HG03159 (cell line): Measurements from ENCODE around the gene KRTAP10-3.

ENCODE experiments used
- ATAC-seq: cut with Tn5 transposase; IDR thresholded peaks from one replicate; pipeline ENCODE4 v1.9.1; 2021; ENCODE audit warnings: mild to moderate bottlenecking, moderate library complexity; ENCODE audit not compliant: unreplicated experiment

KRTAP10-3 gene

DNA sequence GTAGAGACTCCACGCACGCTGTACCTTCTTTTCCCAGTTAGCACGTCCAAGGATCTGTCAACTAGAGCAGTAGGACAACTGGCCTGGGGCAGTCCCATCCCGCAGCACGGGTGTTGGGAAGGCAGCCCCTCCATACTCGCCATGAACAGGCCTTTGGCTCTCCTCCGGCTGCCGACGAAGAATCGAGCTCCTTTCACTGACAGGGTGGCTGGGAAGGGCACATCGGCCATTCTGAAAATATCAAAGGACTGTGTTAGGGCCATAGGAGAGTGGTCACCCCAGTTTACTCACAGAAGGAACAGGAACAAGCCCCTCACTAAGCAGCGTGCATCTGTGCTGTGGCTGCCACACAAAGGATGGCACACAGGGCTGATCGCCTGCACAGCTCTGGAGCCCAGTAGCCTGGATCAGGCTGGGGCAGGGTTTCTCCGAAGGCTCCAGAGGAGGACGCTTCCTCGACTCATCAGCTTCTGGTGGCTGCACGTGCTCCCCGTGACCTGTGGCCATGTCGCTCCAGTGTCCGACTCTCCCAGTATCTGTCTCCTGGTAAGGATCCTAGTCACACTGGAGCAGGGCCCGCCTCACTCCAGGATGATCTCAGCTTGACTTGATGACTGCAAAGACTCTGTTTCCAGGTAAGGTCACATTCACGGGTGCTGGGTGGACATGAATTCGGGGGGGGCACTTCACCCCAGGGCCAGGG, 27.5 kb downstream of the KRTAP10-3 start:
- no peak for ATAC-seq

DNA sequence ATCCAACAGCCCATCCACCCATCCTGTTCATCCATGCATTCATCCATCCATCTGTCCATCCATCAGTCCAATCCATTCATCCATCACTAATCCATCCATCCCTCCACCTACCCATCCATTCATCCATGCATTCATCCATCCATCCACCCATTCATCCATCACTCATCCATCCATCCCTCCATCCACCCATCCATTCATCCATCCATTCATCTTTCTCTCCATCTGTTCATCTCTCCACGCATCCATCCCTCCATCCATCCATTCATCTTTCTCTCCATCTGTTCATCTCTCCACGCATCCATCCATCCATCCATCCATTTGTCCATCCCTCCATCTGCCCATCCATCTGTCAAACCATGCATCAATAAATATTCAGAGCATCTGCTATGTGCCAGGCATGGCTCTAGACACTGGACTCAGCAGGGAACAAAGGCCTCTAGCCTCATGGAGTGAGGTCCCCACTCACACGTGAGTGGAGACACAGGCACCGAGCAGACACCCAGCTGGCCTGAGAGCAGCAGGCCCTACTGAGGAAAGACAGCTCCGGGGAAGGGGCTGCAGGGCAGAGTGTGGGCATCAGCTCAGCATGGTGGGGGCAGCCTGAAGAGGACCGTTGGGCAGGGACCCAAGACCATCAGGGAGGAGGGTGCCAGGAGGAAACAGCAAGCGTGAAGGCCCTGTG, 28.2 kb downstream of the KRTAP10-3 start:
- ATAC-seq, result no peak

DNA sequence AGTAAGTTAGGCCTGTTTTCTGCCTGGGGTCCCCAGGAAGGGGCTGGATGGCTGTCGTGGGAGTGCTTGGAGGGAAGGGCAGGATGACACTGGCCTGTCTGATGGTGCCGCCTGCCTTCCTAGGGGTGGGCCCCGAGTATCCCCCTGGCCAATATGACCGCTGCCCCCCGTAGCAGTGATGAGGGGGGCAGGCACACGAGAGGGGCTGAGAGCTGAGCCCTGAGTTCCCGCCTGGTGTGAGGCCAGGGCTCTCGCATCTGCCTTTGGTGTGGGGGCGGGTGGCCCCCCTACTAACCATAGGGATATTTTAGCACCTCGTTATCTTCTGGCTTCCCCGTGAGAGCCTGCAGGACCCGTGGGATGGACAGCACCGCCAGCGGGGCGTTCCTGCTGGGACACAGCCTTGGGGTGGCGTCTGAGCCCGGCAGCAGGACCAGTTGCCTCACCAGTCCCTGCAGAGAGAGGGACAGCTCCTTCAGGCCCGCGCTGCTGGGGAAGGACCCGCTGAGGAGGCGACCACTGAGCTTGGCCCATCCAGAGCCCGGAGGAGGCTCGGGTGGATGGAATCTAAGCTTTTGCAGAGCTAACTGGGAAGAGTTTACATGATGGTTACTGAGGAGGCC, 29.0 kb downstream of the KRTAP10-3 start:
- ATAC-seq, result no peak

DNA sequence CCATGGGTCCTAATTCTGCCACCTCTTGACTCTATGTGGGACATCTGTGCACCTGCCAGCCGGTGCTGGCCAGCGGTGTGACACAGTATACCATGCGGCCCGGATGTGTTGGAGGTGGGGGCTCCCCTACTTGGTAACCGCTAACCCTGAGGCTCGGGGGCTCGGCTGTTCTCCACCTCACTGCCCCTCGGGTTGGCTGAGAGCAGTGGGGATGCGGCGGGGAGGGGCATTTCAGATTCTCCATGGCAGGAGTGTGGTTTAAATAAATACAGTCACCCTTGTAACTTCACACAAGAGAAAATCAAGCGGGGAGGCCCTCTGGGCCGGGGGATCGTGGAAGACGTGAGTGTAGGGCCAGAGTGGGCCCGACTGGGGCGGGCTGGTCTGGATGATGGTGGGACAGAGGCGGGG, 29.6 kb downstream of the KRTAP10-3 start:
- no peak for ATAC-seq

DNA sequence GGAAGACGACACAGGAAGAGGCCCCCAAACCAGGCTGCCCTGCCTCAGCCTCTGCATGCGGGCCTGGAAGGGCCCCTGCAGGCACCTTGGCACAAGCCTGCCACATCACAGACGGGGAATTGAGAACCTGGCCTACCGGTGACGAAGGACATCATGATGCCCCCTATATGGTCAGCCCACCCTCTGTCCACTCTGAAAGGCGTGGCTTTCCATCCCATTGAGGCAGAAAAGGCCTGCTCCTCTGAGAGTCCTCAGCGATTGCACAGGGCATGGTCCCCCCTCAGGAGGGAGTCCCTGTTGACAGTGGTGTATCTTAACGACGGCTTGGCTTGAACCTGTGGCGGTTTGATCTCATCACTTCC, 30.0 kb downstream of the KRTAP10-3 start:
- ATAC-seq, result no peak

DNA sequence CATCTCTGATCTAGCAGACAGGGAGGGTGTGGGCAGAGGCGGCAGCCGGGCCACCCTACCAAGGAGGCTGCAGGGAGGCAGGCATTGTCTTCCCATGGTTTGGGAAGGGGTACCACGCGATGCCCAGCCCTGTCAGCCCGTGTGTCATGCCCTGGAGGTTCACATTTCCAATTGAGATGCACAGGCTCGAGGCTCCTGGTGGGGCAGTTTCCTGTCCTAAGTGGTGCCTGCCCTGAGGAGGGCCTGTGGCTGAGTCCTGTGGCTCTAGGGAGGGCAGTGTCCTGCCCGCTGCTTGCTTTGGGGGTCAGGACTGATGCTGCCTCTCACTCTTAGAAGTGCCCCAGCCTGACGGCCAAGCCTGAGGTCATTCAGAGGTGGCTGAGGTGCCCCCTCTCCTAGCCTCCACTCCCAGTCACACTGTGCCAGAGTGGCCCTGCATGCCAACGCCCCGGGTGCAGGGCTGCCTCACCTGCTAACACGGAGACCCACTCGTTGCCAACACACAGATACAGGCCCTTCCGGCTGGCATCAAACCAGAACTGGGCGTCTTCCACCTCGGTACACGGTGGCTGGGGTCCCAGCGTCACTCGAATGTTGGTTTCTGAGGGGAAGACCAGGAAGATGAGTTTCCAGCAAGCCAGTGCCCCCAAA, 30.5 kb downstream of the KRTAP10-3 start:
- no peak for ATAC-seq

DNA sequence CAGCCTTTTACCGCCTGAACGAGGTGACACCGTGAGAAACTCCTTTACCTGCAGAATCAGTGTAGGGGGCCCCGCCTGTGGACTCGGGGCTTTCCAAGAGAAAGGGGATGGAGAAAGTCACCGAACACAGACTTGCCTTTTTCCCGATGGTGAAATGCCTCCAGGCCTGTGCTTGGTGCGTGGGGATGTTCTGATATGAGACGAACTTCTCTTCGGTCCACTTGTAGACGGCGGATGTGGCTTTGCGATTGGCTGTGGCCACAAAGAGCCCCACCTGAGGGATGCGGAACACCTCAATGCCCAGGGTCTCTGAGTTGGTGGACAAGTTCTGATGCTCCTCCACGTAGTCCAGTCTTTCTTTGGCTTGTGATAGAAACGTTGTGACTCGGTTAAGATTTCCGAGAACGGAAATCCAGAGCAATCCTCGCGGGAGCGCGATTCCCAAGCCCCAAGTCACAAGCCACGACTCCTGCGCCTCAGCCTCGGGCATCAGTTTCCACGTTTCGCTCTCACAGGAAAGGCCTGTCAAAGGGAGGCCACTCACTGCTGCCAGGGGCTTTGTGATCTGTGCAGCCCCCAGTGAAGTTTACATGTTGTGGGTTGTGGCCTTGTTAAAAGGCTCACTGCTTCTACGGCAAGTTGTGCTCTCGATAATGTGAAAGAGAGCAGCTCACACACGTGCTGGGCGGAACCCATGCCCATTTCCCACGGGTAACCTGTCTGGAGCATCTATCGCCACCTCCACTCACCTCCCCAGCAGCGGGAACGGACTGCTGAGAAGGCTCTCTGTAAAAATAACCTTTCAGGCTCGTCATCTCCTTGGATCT, 31.2 kb downstream of the KRTAP10-3 start:
- ATAC-seq, result no peak

DNA sequence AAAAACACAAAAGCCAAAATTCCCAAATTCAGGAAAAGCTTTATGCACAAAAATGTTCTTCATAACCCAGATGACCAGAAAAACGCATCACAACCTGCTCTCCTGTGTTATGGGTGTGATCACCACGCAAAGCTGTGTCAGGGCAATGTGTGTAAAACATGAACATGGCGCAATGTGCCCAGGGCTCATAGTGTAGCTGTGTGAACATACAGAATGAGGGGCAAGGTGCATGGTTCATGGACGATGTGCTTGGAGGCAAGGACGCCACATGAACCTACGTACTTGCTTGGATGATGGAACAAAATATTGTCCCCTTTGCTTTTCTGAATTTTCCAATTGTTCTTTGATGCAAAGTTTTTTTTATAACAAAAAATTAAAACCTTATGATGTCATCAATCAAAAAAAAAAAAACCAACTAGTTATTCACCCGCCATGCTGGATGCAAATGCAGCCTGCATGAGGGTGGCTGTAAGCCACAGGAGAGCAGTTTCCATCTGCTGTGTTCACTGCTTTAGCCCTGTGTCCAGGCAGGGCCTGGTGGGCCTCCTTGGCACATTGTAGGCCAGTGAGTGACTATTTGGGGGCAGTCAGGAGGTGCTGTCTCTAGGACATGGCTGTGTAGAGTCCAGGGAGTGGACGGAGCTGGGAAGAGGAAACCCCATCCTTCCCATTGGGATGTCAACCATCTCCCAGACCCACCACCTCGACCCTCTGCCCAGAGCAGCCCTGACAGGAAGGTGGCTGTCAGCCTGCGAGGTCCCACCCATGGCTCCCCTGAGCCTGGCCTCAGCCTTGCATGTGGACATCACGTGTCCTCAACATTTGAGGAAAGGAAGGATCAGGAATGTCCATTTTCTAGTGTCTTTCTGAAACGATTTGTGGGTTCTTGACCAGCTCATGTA, 32.2 kb downstream of the KRTAP10-3 start:
- no peak for ATAC-seq

DNA sequence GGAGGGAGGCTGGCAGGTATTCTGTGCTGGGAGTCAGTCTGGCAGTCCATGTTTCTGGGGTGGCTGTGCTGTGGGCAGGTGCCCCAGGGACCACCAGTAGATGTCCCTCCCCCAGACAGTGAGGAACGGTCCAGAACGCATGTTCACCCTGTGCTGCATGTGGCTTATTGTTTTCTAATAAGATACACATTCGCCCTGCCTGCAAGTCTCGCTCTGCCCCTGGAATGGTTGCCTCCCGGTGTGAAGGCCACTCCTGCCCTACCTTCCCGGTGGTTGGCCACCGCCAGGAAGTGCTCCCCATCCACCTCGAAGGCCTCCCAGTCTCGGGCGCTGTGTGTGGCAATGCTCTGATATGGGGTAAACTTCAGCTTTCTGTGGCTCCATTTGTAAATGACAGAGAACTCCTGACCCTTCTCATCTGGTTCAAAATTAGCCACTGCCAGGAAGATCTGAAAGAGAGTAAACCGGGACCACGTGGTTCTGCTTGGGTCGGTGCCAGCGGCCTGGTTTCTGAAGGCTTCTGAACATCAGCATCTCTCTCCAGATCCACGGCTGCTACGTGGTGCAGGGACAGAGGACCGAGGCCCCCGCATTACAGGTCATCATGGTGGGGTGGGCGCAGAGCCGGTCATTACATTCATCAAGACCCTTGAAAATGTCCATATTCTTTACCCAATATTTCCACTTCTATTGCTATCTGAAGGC, 33.1 kb downstream of the KRTAP10-3 start:
- ATAC-seq, result no peak

DNA sequence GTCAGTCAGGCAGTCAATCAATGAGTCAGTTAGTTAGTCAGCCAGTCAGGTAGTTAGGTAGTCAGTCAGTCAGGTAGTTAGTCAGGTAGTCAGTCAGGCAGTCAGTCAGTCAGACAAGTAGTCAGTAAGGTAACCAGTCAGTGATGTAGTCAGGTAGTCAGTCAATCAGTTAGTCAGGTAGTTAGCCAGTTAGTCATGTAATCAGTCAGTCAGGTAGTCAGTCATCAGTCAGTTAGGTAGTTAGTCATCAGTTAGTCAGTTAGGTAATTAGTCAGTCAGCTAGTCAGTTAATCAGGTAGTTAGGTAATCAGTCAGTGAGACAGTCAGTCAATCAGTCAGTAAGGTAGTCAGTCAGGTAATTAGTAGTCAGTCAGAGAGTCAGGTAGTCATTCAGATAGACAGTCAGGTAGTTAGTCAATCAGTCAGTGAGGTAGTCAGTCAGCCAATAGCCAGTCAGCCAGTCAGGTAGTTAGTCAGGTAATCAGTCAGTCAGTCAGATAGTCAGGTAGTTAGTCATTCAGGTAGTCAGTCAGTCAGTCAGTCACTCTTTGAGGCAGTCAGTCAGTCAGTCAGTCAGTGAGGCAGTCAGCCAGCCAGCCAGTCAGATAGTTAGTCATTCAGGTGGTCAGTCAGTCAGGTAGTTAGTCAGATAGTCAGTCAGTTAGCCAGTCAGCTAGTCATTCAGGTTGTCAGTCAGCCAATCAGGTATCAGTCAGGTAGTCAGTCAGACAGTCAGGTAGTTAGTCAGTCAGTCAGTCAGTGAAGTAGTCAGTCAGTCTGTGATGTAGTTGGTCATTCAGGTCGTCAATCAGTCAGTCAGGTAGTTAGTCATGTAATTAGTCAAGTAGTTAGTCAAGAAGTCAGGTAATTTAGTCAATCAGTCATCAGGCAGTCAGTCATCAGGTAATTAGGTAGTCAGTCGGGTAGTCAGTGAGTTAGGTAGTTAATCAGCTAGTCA, 33.9 kb downstream of the KRTAP10-3 start:
- ATAC-seq, result no peak

DNA sequence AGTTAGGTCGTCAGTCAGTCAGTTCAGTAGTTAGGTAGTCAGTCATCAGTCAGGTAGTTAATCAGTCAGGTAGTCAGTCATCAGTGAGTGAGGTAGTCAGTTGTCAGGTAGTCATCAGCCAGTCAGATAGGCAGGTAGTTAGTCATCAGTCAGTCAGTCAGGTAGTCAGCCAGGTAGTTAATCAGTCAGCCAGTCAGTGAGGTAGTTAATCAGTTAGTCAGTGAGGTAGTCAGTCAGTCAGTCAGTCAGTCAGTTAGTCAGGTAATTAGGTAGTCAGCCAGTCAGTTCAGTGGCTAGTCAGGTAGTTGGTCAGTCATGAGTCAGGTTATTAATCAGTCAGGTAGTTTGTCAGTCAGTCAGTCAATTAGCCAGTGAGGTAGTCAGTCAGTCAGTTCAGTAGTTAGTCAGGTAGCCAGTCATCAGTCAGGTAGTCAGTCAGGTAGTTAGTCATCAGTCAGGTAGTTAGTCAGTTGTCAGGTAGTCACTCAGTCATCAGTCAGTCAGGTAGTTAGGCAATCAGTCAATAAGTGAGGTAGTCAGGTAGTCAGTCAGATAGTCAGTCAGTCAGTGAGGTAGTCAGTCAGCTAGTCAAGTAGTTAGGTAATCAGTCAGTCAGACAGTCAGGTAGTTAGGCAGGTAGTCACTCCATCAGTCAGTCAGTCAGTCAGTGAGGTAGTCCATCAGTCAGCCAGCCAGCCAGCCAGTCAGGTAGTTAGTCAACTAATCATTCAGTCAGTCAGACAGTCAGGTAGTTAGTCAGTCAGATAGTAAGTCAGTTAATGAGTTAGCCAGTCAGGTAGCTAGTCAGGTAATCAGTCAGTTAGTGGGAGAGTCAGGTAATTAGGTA, 34.8 kb downstream of the KRTAP10-3 start:
- no peak for ATAC-seq

DNA sequence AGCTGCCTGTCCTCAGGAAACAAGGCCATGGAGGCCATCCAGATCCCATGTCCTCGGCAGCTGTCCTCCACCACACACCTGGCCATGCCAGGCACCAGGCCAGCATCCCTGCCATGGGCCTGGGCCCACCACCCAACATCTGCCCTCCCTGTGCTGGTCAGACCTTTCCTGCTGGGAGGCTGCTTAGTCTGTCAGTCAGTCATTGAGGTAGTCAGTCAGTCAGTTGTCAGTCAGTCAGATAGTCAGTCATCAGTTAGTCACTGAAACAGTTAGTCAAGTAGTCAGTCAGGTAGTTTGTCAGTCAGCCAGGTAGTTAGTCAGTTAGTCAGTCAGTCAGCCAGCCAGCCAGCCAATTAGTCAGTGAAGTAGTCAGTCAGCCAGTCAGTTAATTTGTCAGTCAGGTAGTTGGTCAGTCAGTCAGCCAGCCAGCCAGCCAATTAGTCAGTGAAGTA, 35.8 kb downstream of the KRTAP10-3 start:
- no peak for ATAC-seq

DNA sequence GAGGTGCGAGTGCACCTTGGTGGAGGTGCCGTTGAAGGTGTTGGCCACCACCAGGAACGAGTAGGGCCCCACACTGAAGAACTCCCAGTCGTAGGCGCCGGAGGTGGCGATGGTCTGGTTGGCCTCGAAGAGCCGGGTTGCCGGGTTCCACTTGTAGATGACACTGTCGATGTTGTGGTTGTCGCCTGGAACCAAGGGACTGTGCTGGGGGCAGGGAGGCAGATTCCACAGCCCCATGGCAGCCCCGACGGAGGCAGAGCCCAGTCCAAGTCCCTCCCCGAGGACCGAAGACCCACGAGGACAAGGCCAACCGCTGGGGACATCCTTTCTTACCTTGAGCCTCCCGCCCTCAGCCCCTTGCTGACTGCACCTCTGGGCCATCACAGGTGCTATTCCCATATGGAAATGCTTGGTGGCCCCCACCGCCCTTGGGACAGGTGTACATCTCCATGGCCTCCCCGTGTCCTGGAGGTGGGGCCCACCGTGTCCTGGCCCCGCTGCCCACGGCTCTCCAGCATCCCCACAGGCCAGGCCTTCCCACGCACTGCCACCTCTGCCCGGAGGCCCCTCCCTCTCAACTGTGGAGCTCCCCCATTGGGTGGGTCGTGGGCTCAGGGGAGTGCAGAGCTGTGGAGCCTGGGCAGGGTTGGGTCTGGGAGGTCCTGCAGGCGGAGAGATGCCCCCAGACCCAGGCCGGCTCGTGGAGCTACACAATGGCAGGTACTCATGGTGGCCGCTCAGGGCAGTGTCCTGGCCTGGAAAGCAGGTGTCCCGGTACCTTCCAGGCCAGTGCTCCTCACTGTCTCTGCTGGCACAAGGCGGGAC, 36.5 kb downstream of the KRTAP10-3 start:
- no peak for ATAC-seq

DNA sequence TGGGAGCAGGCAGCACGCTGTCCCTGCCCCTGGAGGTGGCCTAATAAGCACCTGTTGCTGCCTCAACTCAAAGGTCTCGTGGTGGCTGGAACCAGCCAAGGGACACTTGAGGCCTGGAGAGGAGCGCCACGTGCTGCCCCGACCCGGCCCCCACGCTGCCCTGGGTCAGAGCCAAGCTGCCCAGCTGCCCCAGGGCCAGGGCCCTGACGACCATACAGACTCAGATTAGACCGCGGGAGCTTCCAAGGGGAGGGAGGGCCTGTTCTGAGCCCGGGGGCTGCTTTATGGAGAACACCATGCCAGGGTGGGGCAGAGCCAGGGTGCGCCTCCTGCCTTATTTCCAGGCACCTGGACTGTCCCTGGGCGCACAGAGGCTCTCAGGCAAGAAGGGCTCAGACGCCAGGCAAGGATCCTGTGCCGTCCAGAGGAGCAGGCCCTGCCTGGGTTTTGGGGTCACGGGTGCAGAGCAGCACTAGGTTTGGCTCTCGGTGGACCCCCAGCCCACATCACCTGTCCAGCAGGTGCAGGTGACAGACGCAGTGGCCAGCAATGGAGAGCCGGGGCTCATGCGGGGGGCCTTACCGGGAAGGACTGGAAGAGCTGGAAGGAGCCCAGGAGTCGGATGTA, 37.2 kb downstream of the KRTAP10-3 start:
- no peak for ATAC-seq

DNA sequence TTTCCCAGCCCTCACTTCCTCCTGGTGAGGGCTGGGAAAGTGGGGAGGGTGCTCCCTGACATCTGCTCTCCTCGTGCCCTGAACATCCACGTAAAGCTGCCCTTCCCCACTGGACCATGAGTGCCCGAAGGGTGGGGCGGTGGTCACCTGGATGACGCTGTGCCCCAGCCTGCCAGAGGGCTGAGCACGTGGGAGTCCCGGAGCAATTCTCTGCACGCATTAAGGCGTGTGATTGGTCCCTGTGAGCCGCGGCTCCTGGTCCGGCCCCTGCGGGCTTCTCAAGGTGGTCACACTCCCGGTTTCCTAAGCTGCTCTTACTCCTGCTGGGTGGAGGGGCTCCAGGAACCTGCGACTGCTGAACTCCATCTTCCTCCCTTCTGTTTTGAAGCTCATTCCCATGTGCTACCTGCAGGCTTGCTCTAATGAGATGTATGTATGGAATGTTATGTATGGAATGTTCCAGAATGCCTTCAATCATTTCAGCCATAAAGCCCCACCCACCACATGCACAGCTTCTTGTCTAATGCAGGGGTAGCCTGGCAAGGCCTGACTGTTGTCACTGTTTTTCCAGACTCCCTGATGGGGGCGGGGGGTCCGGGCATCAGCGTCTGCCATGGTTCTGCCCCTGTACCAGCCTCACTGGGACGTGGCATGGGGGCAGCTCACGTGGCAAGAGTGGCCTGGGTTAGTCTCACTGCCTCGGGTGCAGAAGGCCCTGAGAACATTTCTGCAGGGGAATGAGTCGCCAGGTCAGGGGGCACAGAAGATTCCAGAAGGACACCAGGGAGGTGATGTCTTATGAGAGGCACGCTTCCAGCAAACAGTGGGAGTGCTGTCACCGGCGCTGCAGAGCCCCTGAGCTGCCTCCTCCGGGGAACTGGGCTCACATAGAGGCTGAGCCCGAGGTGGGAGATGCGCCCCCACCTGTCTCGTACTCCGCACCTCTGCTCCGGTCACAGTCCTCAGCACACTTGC, 38.0 kb downstream of the KRTAP10-3 start:
- no peak for ATAC-seq
